K562 treated with DMSO at 1 percent for 4 hours (cell line): ENCODE results near the gene ADPRM. TPM values are rescaled to one million over a fixed set of nuclear protein-coding genes. Genes with fewer than 3 reads are reported as not detected.

Source experiments
- total RNA-seq: library from RNA; unstranded; fragments of 300-600 nt; gene quantifications from 2 replicates; pipeline ENCODE4 v1.2.3, GENCODE V29; 2022; ENCODE audit not compliant: insufficient read depth

The ADPRM gene, protein sequence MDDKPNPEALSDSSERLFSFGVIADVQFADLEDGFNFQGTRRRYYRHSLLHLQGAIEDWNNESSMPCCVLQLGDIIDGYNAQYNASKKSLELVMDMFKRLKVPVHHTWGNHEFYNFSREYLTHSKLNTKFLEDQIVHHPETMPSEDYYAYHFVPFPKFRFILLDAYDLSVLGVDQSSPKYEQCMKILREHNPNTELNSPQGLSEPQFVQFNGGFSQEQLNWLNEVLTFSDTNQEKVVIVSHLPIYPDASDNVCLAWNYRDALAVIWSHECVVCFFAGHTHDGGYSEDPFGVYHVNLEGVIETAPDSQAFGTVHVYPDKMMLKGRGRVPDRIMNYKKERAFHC
- 7.6 and 7.8 TPM in 2 replicates for total RNA-seq

DNA sequence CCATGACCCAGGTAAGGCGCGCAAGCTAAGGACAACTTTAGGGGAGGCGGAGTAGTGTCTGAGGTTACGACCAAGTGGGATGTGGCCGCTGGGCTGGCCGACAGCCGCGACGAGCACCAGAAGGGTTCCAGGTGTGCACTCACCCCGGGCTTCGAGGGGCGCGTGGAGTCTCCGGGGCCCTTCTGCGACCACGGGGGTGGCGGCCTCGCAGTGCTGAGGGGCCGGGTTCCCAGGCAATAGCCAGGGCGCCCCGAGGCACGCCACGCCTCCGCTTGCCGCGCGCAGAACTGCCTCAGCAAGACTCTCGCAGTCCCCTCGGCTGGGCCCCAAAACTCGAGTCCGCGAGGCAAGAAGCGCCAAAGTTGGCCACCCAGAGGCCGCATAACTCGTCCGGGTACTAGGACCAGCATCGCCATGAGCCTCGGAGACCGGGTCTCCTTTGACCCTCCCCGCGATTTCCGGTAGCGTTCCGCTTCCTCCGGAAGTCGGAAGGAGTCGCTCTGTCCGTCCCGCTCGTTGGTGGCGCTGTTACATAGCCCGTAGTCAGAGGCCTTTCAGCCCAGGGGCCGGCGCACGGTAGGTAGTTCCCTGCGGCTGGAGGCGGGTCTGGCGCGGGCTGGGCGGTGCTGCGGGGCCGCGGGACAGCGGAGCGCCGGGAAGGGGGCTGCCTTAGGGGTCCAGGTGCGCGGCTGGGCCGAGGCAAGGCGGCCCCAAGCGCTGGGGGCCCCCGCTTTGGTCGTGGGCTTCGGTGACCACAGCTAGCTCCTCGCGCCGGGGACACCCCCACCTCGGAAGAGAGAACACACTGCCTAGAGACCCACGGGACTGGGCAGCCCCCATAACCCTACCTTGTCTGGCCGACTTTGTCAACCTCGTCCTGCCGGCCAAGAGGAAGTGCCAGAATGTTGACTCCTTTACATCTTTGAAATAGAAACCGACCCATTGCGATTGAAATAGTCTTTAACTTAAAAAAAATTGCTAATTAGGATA is at the start of gene ADPRM, which contains the start of gene SCO1:
ADPRM (plus strand) TSS at position 503 of the 990 bp plus-strand sequence. CDS start 7,333 bp downstream, outside the sequence.
SCO1 (minus strand) TSS at position 442 of the 990 bp plus-strand sequence; CDS start at position 416, 26 bp downstream.

DNA sequence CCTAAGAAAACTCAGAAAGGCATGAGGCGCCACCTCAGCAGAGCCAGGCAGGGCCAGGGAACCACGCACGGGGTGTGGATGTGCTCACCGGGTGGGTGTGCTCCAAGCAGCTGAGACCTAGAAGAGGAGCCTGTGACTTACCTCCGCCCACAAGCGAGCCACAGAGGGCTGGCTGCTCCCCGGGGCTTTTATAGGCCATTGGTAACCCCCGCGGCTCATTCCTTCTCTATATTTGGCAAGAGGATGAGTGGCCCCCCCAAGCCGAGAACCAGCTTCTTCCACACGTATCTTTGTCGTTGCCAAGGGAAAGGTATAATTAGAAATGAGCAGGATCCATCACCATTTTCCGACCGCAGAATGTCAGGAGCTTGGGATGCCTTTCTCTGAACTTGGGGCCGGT is 40.2 kb upstream of the ADPRM start, which contains the start of gene MYH3:
MYH3 (minus strand) TSS at position 162 of the 400 bp plus-strand sequence. CDS start 2,245 bp downstream, outside the sequence.

DNA sequence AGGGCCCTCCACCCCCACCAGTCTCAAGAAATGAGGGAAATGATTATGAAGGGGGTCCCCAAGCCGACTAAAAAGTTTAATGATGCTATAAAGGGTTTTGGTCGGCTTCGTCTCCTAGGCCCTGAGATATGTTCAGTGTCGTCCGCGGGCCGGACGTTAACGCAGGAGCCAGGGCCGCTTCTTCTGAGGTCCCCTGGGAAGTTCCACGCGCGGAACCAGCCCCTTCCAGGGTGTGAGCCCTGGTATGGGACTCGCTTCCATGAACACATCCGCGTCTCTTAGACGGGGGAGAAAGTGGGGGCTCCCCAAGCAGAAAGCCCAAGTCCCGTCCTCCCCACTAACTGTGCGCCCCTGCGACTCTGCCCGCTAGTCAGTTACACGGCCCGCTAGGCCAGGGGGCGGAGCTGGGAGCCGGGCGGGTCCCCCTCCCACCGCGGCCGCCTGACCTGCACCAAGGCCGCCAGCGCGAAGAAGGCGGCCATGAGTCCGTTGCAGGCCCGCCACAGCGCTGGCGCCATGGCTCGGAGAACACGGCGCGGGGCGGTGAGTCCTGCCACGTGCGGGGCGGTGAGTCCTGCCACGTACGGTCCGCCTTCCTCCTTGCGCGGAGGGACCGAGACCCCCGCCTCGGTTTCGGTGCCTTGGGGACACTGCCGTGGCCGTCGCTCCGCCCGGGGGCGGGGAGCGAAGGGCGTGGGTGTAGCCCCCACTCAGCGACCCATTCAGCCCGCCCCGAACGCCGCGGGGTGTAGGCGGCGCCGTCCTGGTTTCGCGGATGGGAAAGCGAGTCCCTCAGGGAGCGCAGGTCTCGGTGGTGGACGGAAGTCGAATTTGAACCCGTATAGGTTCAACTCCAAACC is 32.2 kb downstream of the ADPRM start, which contains the start of gene TMEM220:
TMEM220 (minus strand) TSS at position 690 of the 860 bp plus-strand sequence; CDS start at position 518, 172 bp downstream.

Other genes with a start within 250 kb of the ADPRM start
- gene MYH4, start 228.0 kb upstream of the ADPRM start, total RNA-seq: not detected in 2 replicates
- gene MYH1, start 179.1 kb upstream of the ADPRM start, total RNA-seq: not detected in 2 replicates
- gene MYH2, start 147.9 kb upstream of the ADPRM start, total RNA-seq: not detected in 2 replicates
- 0.19 and 0.33 TPM in 2 replicates for gene MYH3, start 40.3 kb upstream of the ADPRM start, total RNA-seq
- 2.7 and 5.4 TPM in 2 replicates for gene SCO1, start 61 bp upstream of the ADPRM start, total RNA-seq
- not detected in 2 replicates for gene TMEM220, start 32.4 kb downstream of the ADPRM start, total RNA-seq
- not detected in 2 replicates for gene TMEM238L, start 106.5 kb downstream of the ADPRM start, total RNA-seq
- not detected in 2 replicates for gene PIRT, start 140.5 kb downstream of the ADPRM start, total RNA-seq